GM19328 (cell line): ENCODE measurements around the gene UNC45A.

Experiments
- ATAC-seq: cut with Tn5 transposase; IDR thresholded peaks from one replicate; pipeline ENCODE4 v1.9.1; 2021; ENCODE audit warnings: mild to moderate bottlenecking, moderate library complexity; ENCODE audit not compliant: unreplicated experiment

Gene UNC45A

DNA sequence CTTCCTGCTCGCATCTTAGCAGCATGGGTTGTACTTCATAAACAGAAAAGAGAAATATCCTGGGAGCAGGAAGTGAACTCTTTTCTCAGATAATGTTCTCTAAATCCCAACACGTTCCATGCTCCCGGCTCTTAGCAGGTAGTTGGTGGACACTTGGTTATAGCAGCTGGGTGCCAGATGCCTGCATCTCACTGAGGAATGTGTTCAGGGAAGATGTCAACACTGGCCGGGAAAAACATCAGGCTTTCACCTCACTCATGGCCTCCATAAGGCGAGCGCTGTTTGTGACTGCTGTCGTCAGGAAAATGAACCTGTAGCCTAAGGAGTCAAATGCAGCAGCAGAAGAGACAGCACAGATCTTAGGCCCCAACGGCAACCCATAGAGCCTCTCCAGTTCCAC lies 63.7 kb downstream of the UNC45A start:
- no peak for ATAC-seq

DNA sequence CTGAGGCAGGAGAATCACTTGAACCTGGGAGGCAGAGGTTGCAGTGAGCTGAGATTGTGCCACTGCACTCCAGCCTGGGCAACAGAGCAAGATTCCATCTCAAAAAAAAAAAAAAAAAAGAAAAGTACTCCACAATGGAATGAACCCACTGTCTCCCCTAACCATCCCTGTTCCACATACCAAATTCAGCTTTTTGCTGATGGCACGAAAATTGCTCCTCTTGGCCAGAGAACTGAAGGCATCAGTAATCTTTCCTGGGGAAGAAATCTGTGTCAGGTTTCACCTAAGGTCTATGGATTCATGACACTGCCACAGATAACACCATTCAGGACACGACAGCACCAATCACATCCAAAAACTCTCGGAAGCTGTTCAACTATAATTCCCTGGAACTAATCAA lies 66.1 kb downstream of the UNC45A start:
- no peak for ATAC-seq
